ENCODE measurements around the gene CASQ2. TPM values are rescaled to one million over a fixed set of nuclear protein-coding genes. Genes with fewer than 3 reads are reported as not detected.

CASQ2 gene
- total RNA-seq, result not detected in 2 replicates

- no peak within 1 kb of the TSS for H3K4me3 ChIP-seq (ENCODE audit: low read depth, low read length)
- no peak for DNase-seq (ENCODE audit: low read depth)
- no peak for TF ChIP-seq CTCF (IDR thresholded peaks at IDR 0.05; ENCODE audit: insufficient read depth, low read depth, low read length)
These were observed at the start of gene CASQ2 for GRCh38 chr1:115768549-115768948. Gene CASQ2, minus strand, starts transcription at chr1:115768714. Its CDS starts 173 bp downstream, at chr1:115768541.

DNA sequence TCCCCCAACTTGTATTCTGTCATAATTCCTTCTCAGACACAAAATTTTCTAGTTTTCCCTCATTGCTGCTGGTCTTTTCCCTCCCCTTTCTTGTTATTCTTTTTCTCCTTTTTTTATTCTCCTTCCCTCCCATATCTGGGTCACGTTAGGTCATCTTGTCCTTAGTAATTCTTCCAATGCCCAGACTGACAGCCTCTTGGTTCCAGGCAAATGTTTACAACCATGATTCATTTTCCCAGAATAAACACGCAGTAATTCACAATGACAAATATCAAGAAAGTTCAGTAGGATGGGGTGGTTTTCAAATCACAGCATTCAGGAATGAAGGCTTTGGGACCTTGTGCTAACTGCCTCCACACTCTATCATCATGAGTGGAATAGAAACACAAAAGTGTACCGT lies 47.2 kb upstream of the CASQ2 start:
- H3K4me3 ChIP-seq (ENCODE audit: low read depth, low read length), result no peak overlapping the region
- TF ChIP-seq CTCF (IDR thresholded peaks at IDR 0.05; ENCODE audit: insufficient read depth, low read depth, low read length), result no peak
- no peak for DNase-seq (ENCODE audit: low read depth)

GRCh38 chr1:115814685-115815398 lies 46.3 kb upstream of the CASQ2 start:
- no peak for TF ChIP-seq CTCF (IDR thresholded peaks at IDR 0.05; ENCODE audit: insufficient read depth, low read depth, low read length)
- no peak overlapping the region for H3K4me3 ChIP-seq (ENCODE audit: low read depth, low read length)
- no peak for DNase-seq (ENCODE audit: low read depth)

GRCh38 chr1:115813727-115814126 lies 45.2 kb upstream of the CASQ2 start:
- TF ChIP-seq CTCF (IDR thresholded peaks at IDR 0.05; ENCODE audit: insufficient read depth, low read depth, low read length), result no peak
- no peak overlapping the region for H3K4me3 ChIP-seq (ENCODE audit: low read depth, low read length)
- DNase-seq (ENCODE audit: low read depth), result no peak

- peak; percentile 34 for DNase-seq (ENCODE audit: low read depth)
- no peak overlapping the region for H3K4me3 ChIP-seq (ENCODE audit: low read depth, low read length)
- no peak for TF ChIP-seq CTCF (IDR thresholded peaks at IDR 0.05; ENCODE audit: insufficient read depth, low read depth, low read length)
These were observed 42.8 kb upstream of the CASQ2 start for GRCh38 chr1:115811140-115811828.

- TF ChIP-seq CTCF (IDR thresholded peaks at IDR 0.05; ENCODE audit: insufficient read depth, low read depth, low read length), result no peak
- DNase-seq (ENCODE audit: low read depth), result no peak
- no peak overlapping the region for H3K4me3 ChIP-seq (ENCODE audit: low read depth, low read length)
These were observed 42.1 kb upstream of the CASQ2 start for GRCh38 chr1:115810609-115811008.
